GM12878 (cell line): ENCODE data around the gene DNAH1. TPM values are rescaled to one million over a fixed set of nuclear protein-coding genes. Genes with fewer than 3 reads are reported as not detected.
"Not testable (repeated sequence)": the region's sequence is repeated elsewhere in the genome, so short reads cannot be mapped to it uniquely, and the experiment has no call there.

Source experiments
- ATAC-seq: fragments of 200-7000 bp; cut with Tn5 transposase; 3 replicates; pipeline ENCODE4 v1.9.1; 2020; ENCODE audit warnings: mild to moderate bottlenecking, moderate library complexity
- BruUV-seq: library from RNA; stranded (reverse); fragments of 400-500 nt; replicated peaks from 2 replicates; lab custom pipeline; 2021; lab: Mats Ljungman, UMichigan
- CTCF ChIA-PET: fragments of 300-600 bp; sonication (Branson Sonifier 250); formaldehyde crosslinking; extraction: SDS; loops from one replicate; lab custom pipeline; 2021; ENCODE audit warnings: inconsistent platforms; lab: Yijun Ruan, JAX
- POLR2A ChIA-PET: fragments of 350-600 bp; formaldehyde crosslinking; extraction: SDS; loops from one replicate; lab custom pipeline; 2021; ENCODE audit warnings: inconsistent platforms; lab: Charles Lee
- RAD21 ChIA-PET: fragments of 300-600 bp; sonication (Branson Sonifier 250); formaldehyde crosslinking; loops from one replicate; lab custom pipeline; 2023; ENCODE audit warnings: antibody characterized with exemption; ENCODE audit not compliant: unreplicated experiment; lab: Charles Lee
- SMC1A ChIA-PET: fragments of 300-600 bp; sonication (Branson Sonifier 250); formaldehyde crosslinking; loops from one replicate; lab custom pipeline; 2023; ENCODE audit not compliant: unreplicated experiment, uncharacterized antibody; lab: Charles Lee
- DNase-seq: peaks from one replicate; pipeline ENCODE4 v3.0.0-alpha.2; 2011; ENCODE audit warnings: low read depth, low spot score
- FAIRE-seq: peaks from 3 replicates; lab custom pipeline; 2011; peaks lifted over from hg19 to GRCh38; lab: Jason Lieb, UNC
- H2AFZ ChIP-seq: 2 replicates; pipeline ENCODE4 v1.6.0; 2011; ENCODE audit warnings: low read depth, low read length, control low read depth; ENCODE audit not compliant: control insufficient read depth
- H3K27ac ChIP-seq: 2 replicates; pipeline ENCODE4 v1.5.1; 2011; ENCODE audit warnings: control low read depth; ENCODE audit not compliant: control insufficient read depth, insufficient read depth
- H3K27me3 ChIP-seq, 2 experiments: replicated peaks in 1 of 2; 2 replicates each; pipeline versions ENCODE4 v1.6.0 to v1.6.1; 2011; ENCODE audit warnings: low read length in 1 of 2; ENCODE audit not compliant: control insufficient read depth in 2 of 2, insufficient read depth in 2 of 2
- H3K36me3 ChIP-seq, 2 experiments: 2 replicates each; pipeline ENCODE4 v1.5.1; 2011; ENCODE audit warnings: low read length in 1 of 2; ENCODE audit not compliant: control insufficient read depth in 2 of 2, insufficient read depth in 2 of 2
- H3K4me1 ChIP-seq: 2 replicates; pipeline ENCODE4 v1.6.1; 2011; ENCODE audit warnings: mild to moderate bottlenecking, low read length, moderate library complexity, mixed read lengths; ENCODE audit not compliant: control insufficient read depth, insufficient read depth
- H3K4me2 ChIP-seq: 2 replicates; pipeline ENCODE4 v1.6.0; 2011; ENCODE audit warnings: control low read depth; ENCODE audit not compliant: control insufficient read depth, insufficient read depth
- H3K4me3 ChIP-seq: fragments of 200-600 bp; sonication (generic); 2 replicates; pipeline ENCODE4 v1.5.1; 2016
- H3K79me2 ChIP-seq: 2 replicates; pipeline ENCODE4 v1.6.0; 2011; ENCODE audit warnings: low read length; ENCODE audit not compliant: control insufficient read depth, insufficient read depth
- H3K9ac ChIP-seq: 2 replicates; pipeline ENCODE4 v1.8.0; 2011; ENCODE audit warnings: low read length, control low read depth, mixed read lengths; ENCODE audit not compliant: control insufficient read depth, insufficient read depth
- H3K9me3 ChIP-seq: replicated peaks from 3 replicates; pipeline ENCODE4 v1.5.1; 2011; ENCODE audit warnings: mild to moderate bottlenecking, low read length; ENCODE audit not compliant: control insufficient read depth, insufficient read depth
- H4K20me1 ChIP-seq: 2 replicates; pipeline ENCODE4 v1.6.0; 2011; ENCODE audit not compliant: control insufficient read depth, insufficient read depth
- KAT2A ChIP-seq: conservative IDR thresholded peaks from 2 replicates; pipeline ENCODE4 v1.6.1; 2011; ENCODE audit warnings: low read depth, low read length; ENCODE audit not compliant: control insufficient read depth
- STAT1 ChIP-seq: fragments of 450-650 bp; conservative IDR thresholded peaks from 2 replicates; pipeline ENCODE4 v1.6.1; 2014; ENCODE audit warnings: antibody characterized with exemption, mild to moderate bottlenecking
- whole genome bisulfite sequencing: methylation state at CpG from one replicate; pipeline ENCODE4 v1.1.6; 2016; ENCODE audit warnings: low lambda C conversion rate; ENCODE audit not compliant: insufficient replicate concordance, insufficient coverage; ENCODE audit errors: missing lambda C conversion rate; 5-methylcytosine and 5-hydroxymethylcytosine counted together
- in situ Hi-C: fragments of 300-500 bp; cut with MboI; formaldehyde crosslinking; loops from 9 replicates; pipeline ENCODE4 v1.14.3; 2018; ENCODE audit warnings: mixed read lengths
- intact Hi-C: fragments of 100-400 bp; cut with micrococcal nuclease; formaldehyde crosslinking; loops from one replicate; pipeline ENCODE4 v1.14.2; 2022; ENCODE audit not compliant: unreplicated experiment
- polyA plus RNA-seq, 11 experiments: library from polyadenylated mRNA; depleted of rRNA in 4 of 11; unstranded in 6 of 11; stranded (reverse) in 5 of 11; fragments of >200 nt; fragmentation: Nextera tagmentation in 4 of 11; fragmentation: Illumina TruSeq in 1 of 11; extraction: Ambion mirVana in 4 of 11; extraction: Trizol in 1 of 11; gene quantifications; 1 replicate in 1 of 11; 2 replicates in 10 of 11; pipeline versions ENCODE4 v1.2.1 to v1.2.3, GENCODE V29; 2011 to 2016; ENCODE audit warnings: inconsistent platforms in 2 of 11, missing spikeins in 2 of 11, low read depth in 1 of 11
- total RNA-seq, 4 experiments: library from RNA; depleted of rRNA in 3 of 4; stranded (reverse); fragments of >200 nt in 3 of 4; fragmentation: Illumina TruSeq in 1 of 4; extraction: Trizol in 1 of 4; gene quantifications; 2 replicates each; pipeline versions ENCODE4 v1.2.1 to v1.2.3, GENCODE V29; 2013 to 2021
- TF ChIP-seq, protein P1 (sequence below): fragments of 450-650 bp; IDR thresholded peaks from 2 replicates; pipeline ENCODE4 v1.6.1; 2016; ENCODE audit warnings: mild to moderate bottlenecking

DNAH1 gene
- total and polyA plus RNA-seq, 10 of the 15 experiments (the other 5 are each of a cell fraction or from before 2014, with no cell fraction given), result 0.31 to 5.8 (median 2.7) TPM

DNA sequence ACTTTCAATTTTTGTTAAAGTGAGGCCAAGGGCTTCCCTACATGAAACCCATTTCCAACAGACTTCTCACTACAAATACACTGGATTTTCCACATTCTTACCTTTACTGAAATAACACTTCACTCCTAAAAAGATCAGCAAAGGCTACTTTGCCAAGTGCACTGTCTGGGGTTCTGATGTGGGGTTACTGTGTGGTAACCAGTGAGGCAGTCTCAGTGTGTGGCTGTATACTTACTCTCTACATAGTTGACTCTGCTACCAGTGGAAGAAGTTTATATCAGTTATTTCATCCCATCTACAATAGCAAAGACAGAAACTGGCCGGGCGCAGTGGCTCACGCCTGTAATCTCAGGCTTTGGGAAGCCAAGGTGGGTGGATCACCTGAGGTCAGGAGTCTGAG, 43.3 kb upstream of the DNAH1 start:
- TF ChIP-seq KAT2A (no peak), STAT1 (no peak)
- no TSS peak for BruUV-seq
- POLR2A ChIA-PET, result interaction anchor here (0.9 kb wide), 1 partner anchor 52 kb away, joined by 3 read pairs; no protein-coding TSS in a partner anchor
- in situ Hi-C loops (no loop called here), intact Hi-C loops (no loop called here)
- Histone ChIP-seq H3K4me2 (peak overlapping the region; percentile 67), H3K4me3 (0 out of 2 replicates have a peak overlapping the region, but pooled peaks have one; percentile 20), H3K9ac (no peak overlapping the region; the same call in 1 of the 2 replicates), H3K27me3 (no peaks in the 10 kb centered on the region), H4K20me1 (no peaks in the 10 kb centered on the region), H3K36me3 (peaks cover 8 to 16% of the 10 kb centered on the region in 2 experiments; a peak in 3 of 4 replicates), H3K27ac (no peak overlapping the region), H3K9me3 (no peaks in the 10 kb centered on the region), H3K79me2 (peaks cover 91% of the 10 kb centered on the region), H2AFZ (no peak overlapping the region), H3K4me1 (peaks cover 10% of the 10 kb centered on the region)
- ATAC-seq, result 0 out of 3 replicates have a peak, but pooled peaks have one; percentile 12
- CTCF ChIA-PET, result interaction anchor here (0.7 to 2.3 kb wide), 7 partner anchors 13 to 48 kb away, joined by 3 to 9 read pairs (median 5); partner anchors contain the start of gene TLR9
- 100% methylated on average over 3 of the region's 3 CpGs for WGBS
- SMC1A ChIA-PET, result interaction anchor here (0.7 to 2.4 kb wide), 4 partner anchors 9 to 83 kb away, joined by 3 to 6 read pairs (median 4); no protein-coding TSS in a partner anchor
- RAD21 ChIA-PET, result interaction anchor here (2.2 kb wide), 1 partner anchor 53 kb away, joined by 11 read pairs; no protein-coding TSS in a partner anchor
- no peak for DNase-seq
- no peak for FAIRE-seq

DNA sequence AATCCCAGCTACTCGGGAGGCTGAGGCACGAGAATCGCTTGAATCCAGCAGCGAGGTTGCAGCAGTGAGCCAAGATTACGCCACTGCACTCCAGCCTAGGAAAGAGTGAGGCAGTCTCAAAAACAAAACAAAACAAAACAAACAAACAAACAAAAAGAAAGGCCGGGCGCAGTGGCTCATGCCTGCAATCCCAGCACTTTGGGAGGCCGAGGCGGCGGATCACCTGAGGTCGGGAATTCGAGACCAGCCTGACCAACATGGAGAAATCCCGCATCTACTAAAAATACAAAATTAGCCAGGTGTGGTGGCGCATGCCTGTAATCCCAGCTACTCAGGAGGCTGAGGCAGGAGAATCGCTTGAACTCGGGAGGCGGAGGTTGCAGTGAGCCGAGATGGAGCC, 41.3 kb upstream of the DNAH1 start:
- H2AFZ ChIP-seq, intact Hi-C loops, BruUV-seq, H3K9me3 ChIP-seq, H3K27ac ChIP-seq, H3K9ac ChIP-seq, H4K20me1 ChIP-seq, ATAC-seq, DNase-seq, FAIRE-seq, in situ Hi-C loops, H3K27me3 ChIP-seq, H3K36me3 ChIP-seq, CTCF ChIA-PET: not testable (repeated sequence)
- Histone ChIP-seq H3K4me3 (peak overlapping the region; percentile 44), H3K79me2 (peaks cover 89% of the 10 kb centered on the region), H3K4me1 (peaks cover 10% of the 10 kb centered on the region), H3K4me2 (0 out of 2 replicates have a peak overlapping the region, but pooled peaks have one; percentile 2)
- POLR2A ChIA-PET, result interaction anchor here (1.1 kb wide), 1 partner anchor 24 kb away, joined by 4 read pairs; no protein-coding TSS in a partner anchor
- TF ChIP-seq, protein P1, sequence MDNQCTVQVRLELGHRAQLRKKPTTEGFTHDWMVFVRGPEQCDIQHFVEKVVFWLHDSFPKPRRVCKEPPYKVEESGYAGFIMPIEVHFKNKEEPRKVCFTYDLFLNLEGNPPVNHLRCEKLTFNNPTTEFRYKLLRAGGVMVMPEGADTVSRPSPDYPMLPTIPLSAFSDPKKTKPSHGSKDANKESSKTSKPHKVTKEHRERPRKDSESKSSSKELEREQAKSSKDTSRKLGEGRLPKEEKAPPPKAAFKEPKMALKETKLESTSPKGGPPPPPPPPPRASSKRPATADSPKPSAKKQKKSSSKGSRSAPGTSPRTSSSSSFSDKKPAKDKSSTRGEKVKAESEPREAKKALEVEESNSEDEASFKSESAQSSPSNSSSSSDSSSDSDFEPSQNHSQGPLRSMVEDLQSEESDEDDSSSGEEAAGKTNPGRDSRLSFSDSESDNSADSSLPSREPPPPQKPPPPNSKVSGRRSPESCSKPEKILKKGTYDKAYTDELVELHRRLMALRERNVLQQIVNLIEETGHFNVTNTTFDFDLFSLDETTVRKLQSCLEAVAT, result peak; percentile 85
- WGBS, result 86% methylated on average over 18 of the region's 18 CpGs
- RAD21 ChIA-PET, result interaction anchor here (1.3 kb wide), 1 partner anchor 8 kb away, joined by 3 read pairs; no protein-coding TSS in a partner anchor
- SMC1A ChIA-PET, result interaction anchor here (1.4 kb wide), 1 partner anchor 34 kb away, joined by 4 read pairs; no protein-coding TSS in a partner anchor
